ENCODE results near the gene RGS1. TPM values are rescaled to one million over a fixed set of nuclear protein-coding genes. Genes with fewer than 3 reads are reported as not detected.
"Not testable (repeated sequence)": the region's sequence is repeated elsewhere in the genome, so short reads cannot be mapped to it uniquely, and the experiment has no call there.

Gene RGS1
- total RNA-seq (1 to 10 TPM in 1 of 2 experiments, under 1 TPM in 1; 0.58 to 1.7 TPM), polyA plus RNA-seq (10 to 100 TPM in 1 of 3 donors, 1 to 10 TPM in 2; 3.9 to 37.6 (median 4.8) TPM), total RNA-seq (7.2 to 153 (median 23.1) reads per million in 6 experiments)

GRCh38 chr1:192575499-192576189, at the start of gene RGS1:
RGS1 (plus strand) TSS chr1:192575773; CDS start chr1:192575793, 20 bp downstream.
- Mint-ChIP-seq H3K27me3 (peaks cover 0 to 4% (median 0%) of the 10 kb centered on the region in 5 donors), H3K9me3 (peaks cover 0 to 6% (median 2%) of the 10 kb centered on the region in 9 donors), H3K4me1 (peaks cover 6 to 53% (median 27%) of the 10 kb centered on the region in 4 donors), H3K27ac (peak within 1 kb of the TSS; percentile 83 to 97 (median 90)), H3K4me3 (peak within 1 kb of the TSS; percentile 40 to 91 (median 71)), H3K36me3 (peaks cover 0 to 2% (median 0%) of the 10 kb centered on the region in 3 donors)
- DNase-seq (peak; percentile 10 to 83 (median 62)), ATAC-seq (peak; percentile 89 to 92)
- POLR2A ChIA-PET: no interaction called here

- Mint-ChIP-seq H3K36me3 (no peaks in the 10 kb centered on the region), H3K4me1 (peaks cover 5 to 20% (median 13%) of the 10 kb centered on the region in 4 donors), H3K4me3 (no peak overlapping the region), H3K27ac (no peak overlapping the region), H3K27me3 (peaks cover 0 to 6% (median 0%) of the 10 kb centered on the region in 5 donors), H3K9me3 (peaks cover 0 to 3% (median 0%) of the 10 kb centered on the region in 9 donors)
- DNase-seq: no peak
- POLR2A ChIA-PET: no interaction called here
- no peak for ATAC-seq
Observed at GRCh38 chr1:192527111-192527795, 48.3 kb upstream of the RGS1 start.

GRCh38 chr1:192527950-192528349, 47.6 kb upstream of the RGS1 start:
- Mint-ChIP-seq H3K9me3 (peaks cover 0 to 6% (median 0%) of the 10 kb centered on the region in 9 donors), H3K27me3 (peaks cover 0 to 7% (median 0%) of the 10 kb centered on the region in 5 donors), H3K4me1 (peaks cover 5 to 17% (median 13%) of the 10 kb centered on the region in 4 donors), H3K27ac (no peak overlapping the region), H3K36me3 (no peaks in the 10 kb centered on the region), H3K4me3 (no peak overlapping the region)
- ATAC-seq: no peak
- no peak for DNase-seq
- POLR2A ChIA-PET: no interaction called here

- peaks cover 0 to 10% (median 0%) of the 10 kb centered on the region in 5 donors for H3K27me3 Mint-ChIP-seq
- no peak for DNase-seq
- peak overlapping the region in 1 of 10 donors; percentile 27 for H3K27ac Mint-ChIP-seq
- POLR2A ChIA-PET: no interaction called here
- H3K4me3 Mint-ChIP-seq: no peak overlapping the region
- H3K9me3 Mint-ChIP-seq: peaks cover 0 to 6% (median 0%) of the 10 kb centered on the region in 9 donors
- no peaks in the 10 kb centered on the region for H3K36me3 Mint-ChIP-seq
- ATAC-seq: no peak
- H3K4me1 Mint-ChIP-seq: peaks cover 5 to 17% (median 13%) of the 10 kb centered on the region in 4 donors
Observed at GRCh38 chr1:192529031-192529755, 46.4 kb upstream of the RGS1 start.

GRCh38 chr1:192529811-192530210, 45.8 kb upstream of the RGS1 start:
- peaks cover 0 to 6% (median 0%) of the 10 kb centered on the region in 9 donors for H3K9me3 Mint-ChIP-seq
- H3K4me3 Mint-ChIP-seq: no peak overlapping the region
- DNase-seq: no peak
- peaks cover 0 to 10% (median 0%) of the 10 kb centered on the region in 5 donors for H3K27me3 Mint-ChIP-seq
- H3K36me3 Mint-ChIP-seq: no peaks in the 10 kb centered on the region
- POLR2A ChIA-PET: no interaction called here
- peak overlapping the region in 2 of 10 donors; percentile 7 to 27 for H3K27ac Mint-ChIP-seq
- no peak for ATAC-seq
- peaks cover 5 to 17% (median 13%) of the 10 kb centered on the region in 4 donors for H3K4me1 Mint-ChIP-seq

GRCh38 chr1:192530254-192530653, 45.3 kb upstream of the RGS1 start:
- Mint-ChIP-seq H3K4me3 (no peak overlapping the region), H3K4me1 (peaks cover 5 to 17% (median 13%) of the 10 kb centered on the region in 4 donors), H3K27me3 (peaks cover 0 to 10% (median 0%) of the 10 kb centered on the region in 5 donors), H3K9me3 (peaks cover 0 to 6% (median 0%) of the 10 kb centered on the region in 9 donors), H3K36me3 (no peaks in the 10 kb centered on the region), H3K27ac (peak overlapping the region in 1 of 10 donors; percentile 27)
- ATAC-seq (peak; percentile 30 to 33), DNase-seq (no peak)
- POLR2A ChIA-PET: no interaction called here

- DNase-seq: peak in 5 of 10 donors; percentile 3 to 63 (median 22)
- H3K27ac Mint-ChIP-seq: peak overlapping the region in 1 of 10 donors; percentile 28
- H3K27me3 Mint-ChIP-seq, H3K9me3 Mint-ChIP-seq, H3K36me3 Mint-ChIP-seq, POLR2A ChIA-PET: not testable (repeated sequence)
- peaks cover 5 to 17% (median 13%) of the 10 kb centered on the region in 4 donors for H3K4me1 Mint-ChIP-seq
- peak overlapping the region in 1 of 10 donors; percentile 1 for H3K4me3 Mint-ChIP-seq
- peak; percentile 82 to 98 for ATAC-seq
Observed at GRCh38 chr1:192531037-192531703, 44.4 kb upstream of the RGS1 start.

- POLR2A ChIA-PET: no interaction called here
- Mint-ChIP-seq H3K4me3 (no peak overlapping the region), H3K4me1 (peaks cover 6 to 37% (median 31%) of the 10 kb centered on the region in 4 donors), H3K36me3 (no peaks in the 10 kb centered on the region), H3K27ac (peak overlapping the region in 1 of 10 donors; percentile 24), H3K27me3 (peaks cover 0 to 6% (median 0%) of the 10 kb centered on the region in 5 donors), H3K9me3 (peaks cover 0 to 6% (median 0%) of the 10 kb centered on the region in 9 donors)
- DNase-seq (no peak), ATAC-seq (no peak)
Observed at GRCh38 chr1:192534666-192535065, 40.9 kb upstream of the RGS1 start.

- Mint-ChIP-seq H3K27ac (peak overlapping the region in 2 of 10 donors; percentile 6 to 37), H3K4me1 (peaks cover 5 to 31% (median 24%) of the 10 kb centered on the region in 4 donors), H3K36me3 (no peaks in the 10 kb centered on the region), H3K27me3 (peaks cover 0 to 6% (median 0%) of the 10 kb centered on the region in 5 donors), H3K9me3 (peaks cover 0 to 4% (median 0%) of the 10 kb centered on the region in 9 donors), H3K4me3 (no peak overlapping the region)
- ATAC-seq: no peak
- DNase-seq: no peak
- POLR2A ChIA-PET: no interaction called here
Observed at GRCh38 chr1:192535916-192536664, 39.5 kb upstream of the RGS1 start.

- H3K9me3 Mint-ChIP-seq: no peaks in the 10 kb centered on the region
- H3K27ac Mint-ChIP-seq: peak overlapping the region; percentile 74 to 95 (median 90)
- peaks cover 0 to under 1% (median 0%) of the 10 kb centered on the region in 5 donors for H3K27me3 Mint-ChIP-seq
- DNase-seq: peak in 7 of 10 donors; percentile 8 to 84 (median 60)
- peak overlapping the region; percentile 17 to 75 (median 49) for H3K4me3 Mint-ChIP-seq
- ATAC-seq: peak; percentile 86 to 90
- H3K36me3 Mint-ChIP-seq: no peaks in the 10 kb centered on the region
- peaks cover 7 to 39% (median 22%) of the 10 kb centered on the region in 4 donors for H3K4me1 Mint-ChIP-seq
- POLR2A ChIA-PET: no interaction called here
Observed at GRCh38 chr1:192538407-192539296, 36.9 kb upstream of the RGS1 start.
